Smooth muscle cell (in vitro differentiated cells): ENCODE measurements around the gene NTM. TPM values are rescaled to one million over a fixed set of nuclear protein-coding genes. Genes with fewer than 3 reads are reported as not detected.

Experiments
- DNase-seq: peaks from one replicate; lab custom pipeline; 2025; ENCODE audit not compliant: unreplicated experiment; lab: John Stamatoyannopoulos, UW
- H2AFZ ChIP-seq: fragments of 200-600 bp; sonication (generic); 2 replicates; pipeline ENCODE4 v1.6.0; 2016; ENCODE audit warnings: antibody characterized with exemption, low read depth, mild to moderate bottlenecking
- H3F3A ChIP-seq: fragments of 200-600 bp; sonication (generic); 2 replicates; pipeline ENCODE4 v1.6.0; 2017; ENCODE audit warnings: antibody characterized with exemption, low read depth
- H3K27ac ChIP-seq: fragments of 200-600 bp; sonication (generic); 2 replicates; pipeline ENCODE4 v1.5.1; 2016; ENCODE audit warnings: low read depth, mild to moderate bottlenecking
- H3K27me3 ChIP-seq: fragments of 200-600 bp; sonication (generic); 2 replicates; pipeline ENCODE4 v1.6.1; 2016; ENCODE audit warnings: low read depth, mild to moderate bottlenecking
- H3K36me3 ChIP-seq: fragments of 200-600 bp; sonication (generic); 2 replicates; pipeline ENCODE4 v1.5.1; 2016; ENCODE audit warnings: low read depth
- H3K4me1 ChIP-seq: fragments of 200-600 bp; sonication (generic); 2 replicates; pipeline ENCODE4 v1.5.1; 2016; ENCODE audit warnings: low read depth
- H3K4me2 ChIP-seq: fragments of 200-600 bp; sonication (generic); 2 replicates; pipeline ENCODE4 v1.6.0; 2016; ENCODE audit warnings: mild to moderate bottlenecking
- H3K4me3 ChIP-seq: fragments of 200-600 bp; sonication (generic); 2 replicates; pipeline ENCODE4 v1.5.1; 2016; ENCODE audit warnings: mild to moderate bottlenecking
- H3K79me2 ChIP-seq: fragments of 200-600 bp; sonication (generic); 2 replicates; pipeline ENCODE4 v1.6.0; 2016; ENCODE audit warnings: low read depth, mild to moderate bottlenecking
- H3K9ac ChIP-seq: fragments of 200-600 bp; sonication (generic); 2 replicates; pipeline ENCODE4 v1.6.0; 2016; ENCODE audit warnings: low read depth
- H3K9me3 ChIP-seq: fragments of 200-600 bp; sonication (generic); replicated peaks from 2 replicates; pipeline ENCODE4 v1.5.1; 2016; ENCODE audit warnings: low read depth
- H4K20me1 ChIP-seq: fragments of 200-600 bp; sonication (generic); 2 replicates; pipeline ENCODE4 v1.6.0; 2016; ENCODE audit warnings: low read depth
- CTCF ChIP-seq: fragments of 200-600 bp; sonication (generic); IDR thresholded peaks from 2 replicates; pipeline ENCODE4 v1.5.1; 2017; ENCODE audit warnings: borderline replicate concordance, mild to moderate bottlenecking, antibody characterized with exemption; ENCODE audit not compliant: insufficient read depth, poor library complexity, severe bottlenecking
- WGBS: methylation state at CpG from one replicate; pipeline ENCODE4 v1.1.7; 2016; ENCODE audit warnings: low lambda C conversion rate; 5-methylcytosine and 5-hydroxymethylcytosine counted together
- polyA plus RNA-seq: library from polyadenylated mRNA; unstranded; fragments of >200 nt; fragmentation: Nextera tagmentation; extraction: Ambion mirVana; gene quantifications from 2 replicates; pipeline ENCODE4 v1.2.1, GENCODE V29; 2016
- total RNA-seq: library from RNA; depleted of rRNA; stranded (reverse); fragments of >200 nt; gene quantifications from 2 replicates; pipeline ENCODE4 v1.2.3, GENCODE V29; 2014

Gene NTM
- total and polyA plus RNA-seq, 2 experiments from 2014 or later: 68.9 to 123 TPM

DNA sequence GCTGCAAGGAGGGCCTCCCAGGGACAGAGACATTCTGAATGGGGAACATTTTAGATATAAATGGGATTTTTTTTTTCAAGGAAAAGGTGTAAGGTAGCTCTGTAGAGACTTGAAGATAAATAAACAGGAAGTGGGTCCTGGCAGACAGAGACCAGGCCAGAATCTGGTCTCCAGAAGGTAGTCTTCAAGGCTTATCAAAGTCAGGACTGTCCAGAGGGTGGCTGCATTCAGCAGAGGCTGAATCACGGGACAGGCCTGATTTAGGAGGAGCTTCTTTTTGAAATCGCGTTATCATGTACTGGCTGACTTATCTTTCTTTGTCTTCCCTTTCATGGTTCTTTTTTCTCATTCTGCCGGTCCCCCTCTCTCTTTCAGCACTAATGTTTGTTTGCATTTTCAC, 542.9 kb downstream of the NTM start:
- Histone ChIP-seq H3K27me3 (peaks cover 48% of the 10 kb centered on the region), H3K9ac (no peak overlapping the region), H3K36me3 (no peaks in the 10 kb centered on the region), H3K79me2 (peaks cover 26% of the 10 kb centered on the region), H3K27ac (peak overlapping the region; percentile 25), H3K4me1 (peaks cover 29% of the 10 kb centered on the region), H4K20me1 (no peaks in the 10 kb centered on the region), H3K4me2 (peak overlapping the region; percentile 94), H3F3A (peaks cover 10% of the 10 kb centered on the region), H3K9me3 (no peaks in the 10 kb centered on the region), H3K4me3 (peak overlapping the region; percentile 4), H2AFZ (no peak overlapping the region)
- 39% methylated on average over 4 of the region's 4 CpGs for WGBS
- no peak for DNase-seq
- no peak for TF ChIP-seq CTCF

GRCh38 chr11:131914361-131914774, 544.0 kb downstream of the NTM start:
- Histone ChIP-seq H3K9ac (no peak overlapping the region), H3K4me1 (peaks cover 27% of the 10 kb centered on the region), H3K4me2 (peak overlapping the region; percentile 94), H3K27ac (no peak overlapping the region), H3K9me3 (no peaks in the 10 kb centered on the region), H4K20me1 (no peaks in the 10 kb centered on the region), H3K79me2 (peaks cover 24% of the 10 kb centered on the region), H2AFZ (no peak overlapping the region), H3K27me3 (peaks cover 43% of the 10 kb centered on the region), H3K4me3 (no peak overlapping the region), H3F3A (peaks cover 10% of the 10 kb centered on the region), H3K36me3 (no peaks in the 10 kb centered on the region)
- WGBS: 59% methylated on average over 3 of the region's 3 CpGs
- peak; percentile 24 for TF ChIP-seq CTCF
- no peak for DNase-seq

- 20% methylated on average over 5 of the region's 5 CpGs for WGBS
- Histone ChIP-seq H3K4me2 (no peak overlapping the region), H3F3A (peaks cover 3% of the 10 kb centered on the region), H3K36me3 (no peaks in the 10 kb centered on the region), H3K4me3 (no peak overlapping the region), H2AFZ (no peak overlapping the region), H3K9me3 (no peaks in the 10 kb centered on the region), H4K20me1 (no peaks in the 10 kb centered on the region), H3K4me1 (peaks cover 18% of the 10 kb centered on the region), H3K79me2 (peaks cover 23% of the 10 kb centered on the region), H3K27me3 (peaks cover 28% of the 10 kb centered on the region), H3K27ac (no peak overlapping the region), H3K9ac (no peak overlapping the region)
- no peak for DNase-seq
- TF ChIP-seq CTCF: no peak
Observed at GRCh38 chr11:131916638-131917037, 546.2 kb downstream of the NTM start.

DNA sequence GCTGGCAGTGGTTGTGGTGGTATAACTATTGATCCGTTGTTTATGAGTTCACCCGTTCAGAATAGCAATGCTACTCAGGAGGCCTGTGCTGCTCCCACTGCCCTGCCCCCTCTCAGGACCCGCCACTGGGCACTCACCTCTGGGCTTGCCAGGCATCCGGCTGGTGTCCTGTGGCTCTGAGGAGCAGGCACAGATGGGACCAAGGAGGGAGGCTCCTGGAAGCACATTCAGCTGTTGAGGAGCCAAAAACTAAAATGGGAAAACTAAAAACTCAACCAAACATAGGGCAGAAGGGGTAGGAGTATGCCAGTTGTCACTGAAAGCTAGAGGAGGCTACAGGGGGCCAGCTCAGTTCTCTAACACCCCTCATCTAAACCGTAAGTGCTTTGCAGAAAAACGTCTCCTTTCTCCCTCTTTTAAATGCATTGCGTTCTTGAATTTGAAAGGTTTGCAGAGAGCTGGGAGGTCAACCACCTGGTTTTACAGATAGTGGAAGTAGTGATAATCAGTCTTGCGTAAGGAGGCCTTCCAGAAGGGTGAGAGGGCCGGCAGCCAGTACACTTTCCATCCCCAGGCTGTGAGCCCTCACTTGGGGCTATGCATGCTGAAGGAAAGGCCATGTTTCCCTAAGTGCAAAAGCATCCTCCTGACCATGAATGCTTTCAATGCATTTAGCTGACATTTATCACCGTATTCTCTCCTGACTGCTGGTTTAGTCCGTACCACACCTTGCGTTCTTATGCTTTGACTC, 547.4 kb downstream of the NTM start:
- 72% methylated on average over 12 of the region's 12 CpGs for WGBS
- H3K4me3 ChIP-seq: no peak overlapping the region
- H3K9ac ChIP-seq: no peak overlapping the region
- H3K36me3 ChIP-seq: no peaks in the 10 kb centered on the region
- no peaks in the 10 kb centered on the region for H3F3A ChIP-seq
- H3K4me1 ChIP-seq: peaks cover 6% of the 10 kb centered on the region
- H3K27me3 ChIP-seq: peaks cover 17% of the 10 kb centered on the region
- no peak overlapping the region for H3K4me2 ChIP-seq
- H3K27ac ChIP-seq: no peak overlapping the region
- H2AFZ ChIP-seq: no peak overlapping the region
- peaks cover 23% of the 10 kb centered on the region for H3K79me2 ChIP-seq
- no peaks in the 10 kb centered on the region for H4K20me1 ChIP-seq
- TF ChIP-seq CTCF: no peak
- no peaks in the 10 kb centered on the region for H3K9me3 ChIP-seq
- no peak for DNase-seq
